HUES6 (cell line): ENCODE measurements around the gene CALR3.

Source experiments
- H3K27ac ChIP-seq: 2 replicates; pipeline ENCODE4 v1.7.0; 2013; ENCODE audit warnings: low read depth, mild to moderate bottlenecking, low read length, inconsistent platforms
- H3K27me3 ChIP-seq: 2 replicates; pipeline ENCODE4 v1.6.1; 2013; ENCODE audit warnings: low read length; ENCODE audit not compliant: control insufficient read depth, insufficient read depth
- H3K36me3 ChIP-seq: 2 replicates; pipeline ENCODE4 v1.6.1; 2013; ENCODE audit warnings: low read length; ENCODE audit not compliant: control insufficient read depth, insufficient read depth
- H3K4me1 ChIP-seq: 2 replicates; pipeline ENCODE4 v1.6.1; 2013; ENCODE audit warnings: low read length; ENCODE audit not compliant: control insufficient read depth, insufficient read depth
- H3K4me3 ChIP-seq: 2 replicates; pipeline ENCODE4 v1.5.1; 2013; ENCODE audit warnings: low read depth, low read length
- H3K9ac ChIP-seq: one replicate; pipeline ENCODE4 v1.6.1; 2013; ENCODE audit warnings: mild to moderate bottlenecking, low read length
- H3K9me3 ChIP-seq: 2 replicates; pipeline ENCODE4 v1.6.1; 2013; ENCODE audit warnings: low read depth, low read length; ENCODE audit not compliant: control insufficient read depth, insufficient read depth

CALR3 gene

DNA sequence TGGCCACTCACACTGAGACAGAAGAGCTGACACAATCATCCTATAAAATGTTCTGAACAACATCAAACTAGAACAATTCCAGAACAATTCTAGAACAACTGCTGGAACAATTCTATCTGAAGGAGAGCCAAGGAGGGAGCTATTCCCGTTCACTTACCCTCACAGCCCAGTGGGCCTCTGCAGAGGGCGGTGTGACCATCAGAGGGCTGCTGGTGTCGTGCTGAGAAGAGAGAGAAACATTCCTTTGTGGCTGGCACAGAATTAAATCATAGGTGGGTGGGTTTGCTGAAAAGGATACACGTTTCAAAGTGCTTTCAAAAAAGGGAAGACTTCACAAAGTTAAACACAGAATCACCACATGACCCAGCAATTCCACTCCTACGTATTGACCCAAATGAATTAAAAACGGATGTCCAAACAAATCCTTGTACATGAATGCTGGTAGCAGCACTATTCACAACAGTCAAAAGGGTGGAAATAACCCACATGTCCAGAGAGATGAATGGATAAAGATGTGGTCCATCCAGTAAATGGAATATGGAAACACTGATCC lies 59.1 kb downstream of the CALR3 start:
- peaks cover 63% of the 10 kb centered on the region for H3K36me3 ChIP-seq
- no peaks in the 10 kb centered on the region for H3K4me1 ChIP-seq
- no peaks in the 10 kb centered on the region for H3K27me3 ChIP-seq
- H3K9me3 ChIP-seq, result no peaks in the 10 kb centered on the region
- no peak overlapping the region for H3K9ac ChIP-seq
- H3K4me3 ChIP-seq, result no peak overlapping the region
- H3K27ac ChIP-seq, result no peak overlapping the region

DNA sequence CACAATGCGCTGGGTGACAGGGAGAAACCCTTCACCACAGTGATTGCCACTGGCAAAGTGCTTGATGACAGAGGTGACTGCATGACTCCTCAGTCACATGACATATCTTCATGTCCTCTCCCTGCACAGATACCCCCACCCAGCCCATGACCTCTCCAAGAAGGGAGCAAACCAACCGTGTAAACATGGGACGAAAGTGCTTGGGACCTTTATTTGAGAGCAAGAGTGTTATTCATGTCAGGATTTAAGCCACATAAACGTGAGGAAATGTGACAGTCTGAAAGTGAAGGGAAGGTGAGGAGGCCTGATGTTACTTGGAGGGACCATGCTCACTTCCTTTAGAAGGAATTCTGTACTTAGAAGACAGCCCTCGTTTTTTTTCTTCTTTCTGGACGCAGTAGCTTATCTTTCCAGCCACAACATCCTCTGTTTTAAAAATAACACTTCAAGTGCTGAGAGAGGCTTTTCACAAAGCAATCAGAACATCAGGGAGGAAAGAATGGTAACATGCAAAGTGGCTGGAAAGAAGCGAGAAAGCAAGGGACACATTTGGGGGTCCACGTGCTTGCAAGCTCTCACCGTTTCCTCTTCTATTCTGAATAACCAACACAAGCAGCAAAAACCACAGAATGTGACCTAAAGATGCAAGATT lies 59.8 kb downstream of the CALR3 start:
- Histone ChIP-seq H3K4me1 (no peaks in the 10 kb centered on the region), H3K9me3 (no peaks in the 10 kb centered on the region)

DNA sequence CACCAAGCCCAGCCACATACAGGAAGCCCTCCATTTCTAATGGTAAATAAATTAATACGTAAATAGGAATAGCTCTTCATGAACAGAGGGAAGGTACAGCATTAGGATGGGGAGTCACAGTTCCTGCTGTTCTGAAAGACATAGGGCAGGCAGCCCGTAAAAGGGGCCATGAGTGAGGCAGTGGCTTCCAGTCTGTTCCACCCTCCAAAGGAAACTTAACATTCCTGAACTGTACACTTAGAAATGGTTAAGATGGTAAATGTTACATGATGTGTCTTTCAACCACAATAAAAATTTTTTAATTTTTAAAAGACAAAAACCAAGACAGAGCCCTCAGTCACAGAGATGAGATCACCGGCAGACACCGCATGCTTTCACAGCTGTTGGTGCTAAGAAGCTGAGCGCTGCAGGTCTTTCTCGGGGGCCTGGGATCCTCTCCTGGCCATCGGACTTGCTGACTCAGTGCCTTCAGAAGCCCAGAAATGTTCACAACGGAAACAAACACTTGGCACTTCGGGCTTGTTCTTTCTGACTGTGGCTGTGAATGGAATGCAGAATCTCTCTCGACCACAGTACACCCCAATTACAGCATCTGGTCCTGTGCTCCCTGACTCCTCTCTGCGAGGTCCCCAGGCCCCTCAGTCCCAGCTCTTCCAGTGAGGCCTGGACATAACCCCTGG lies 60.6 kb downstream of the CALR3 start:
- Histone ChIP-seq H3K4me3 (no peak overlapping the region), H3K36me3 (peaks cover 68% of the 10 kb centered on the region), H3K9me3 (no peaks in the 10 kb centered on the region), H3K27me3 (no peaks in the 10 kb centered on the region), H3K9ac (no peak overlapping the region), H3K27ac (no peak overlapping the region), H3K4me1 (no peaks in the 10 kb centered on the region)

More for the DNA sequence above, 59.8 kb downstream of the CALR3 start:
- H3K4me3 ChIP-seq, result no peak overlapping the region
- no peaks in the 10 kb centered on the region for H3K27me3 ChIP-seq
- H3K27ac ChIP-seq, result no peak overlapping the region
- H3K36me3 ChIP-seq, result peaks cover 69% of the 10 kb centered on the region
- no peak overlapping the region for H3K9ac ChIP-seq

DNA sequence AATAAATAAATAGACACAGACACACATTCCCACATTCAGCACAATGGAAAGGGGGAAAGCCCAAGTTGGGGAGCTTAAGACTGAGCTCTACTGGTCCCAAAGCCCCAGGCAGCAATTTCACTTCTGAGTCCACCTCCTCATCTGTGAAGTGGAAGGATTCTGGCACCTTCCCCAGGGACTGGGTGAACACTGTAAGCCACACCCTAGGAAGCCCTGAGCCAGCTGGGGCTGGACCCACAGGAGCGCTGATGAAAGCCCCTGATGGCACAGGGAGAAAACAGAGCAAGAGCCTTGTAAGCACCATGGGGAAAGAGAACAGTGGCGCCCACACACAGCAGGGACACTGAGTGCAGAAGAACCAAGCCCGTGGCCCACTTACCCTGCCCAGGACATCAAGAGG lies 62.0 kb downstream of the CALR3 start:
- H3K36me3 ChIP-seq, result peaks cover 67% of the 10 kb centered on the region

DNA sequence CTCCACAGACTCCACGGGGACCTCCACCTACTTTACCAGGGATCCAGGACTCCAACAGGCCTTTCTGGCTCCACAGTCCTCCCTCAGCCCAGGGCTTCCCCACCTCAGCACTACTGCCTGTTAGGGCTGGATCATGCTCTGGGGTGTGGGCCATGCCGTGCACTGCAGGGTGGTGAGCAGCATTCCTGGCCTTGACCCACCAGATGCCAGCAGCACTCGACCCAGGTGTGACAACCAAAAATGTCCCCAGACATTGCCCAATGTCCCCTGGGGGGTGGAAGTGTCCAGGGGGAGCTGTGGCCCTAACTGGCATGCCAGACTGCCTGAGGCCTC lies 66.2 kb downstream of the CALR3 start:
- Histone ChIP-seq H3K27me3 (no peaks in the 10 kb centered on the region), H3K4me1 (no peaks in the 10 kb centered on the region), H3K36me3 (peaks cover 68% of the 10 kb centered on the region), H3K4me3 (no peak overlapping the region), H3K27ac (peak overlapping the region; percentile 47; the same call in 1 of the 2 replicates), H3K9me3 (no peaks in the 10 kb centered on the region), H3K9ac (no peak overlapping the region)

More for the DNA sequence above, 62.0 kb downstream of the CALR3 start:
- no peaks in the 10 kb centered on the region for H3K4me1 ChIP-seq
- H3K27ac ChIP-seq, result no peak overlapping the region
- no peak overlapping the region for H3K4me3 ChIP-seq
- H3K9me3 ChIP-seq, result no peaks in the 10 kb centered on the region
- H3K27me3 ChIP-seq, result no peaks in the 10 kb centered on the region
- H3K9ac ChIP-seq, result no peak overlapping the region

DNA sequence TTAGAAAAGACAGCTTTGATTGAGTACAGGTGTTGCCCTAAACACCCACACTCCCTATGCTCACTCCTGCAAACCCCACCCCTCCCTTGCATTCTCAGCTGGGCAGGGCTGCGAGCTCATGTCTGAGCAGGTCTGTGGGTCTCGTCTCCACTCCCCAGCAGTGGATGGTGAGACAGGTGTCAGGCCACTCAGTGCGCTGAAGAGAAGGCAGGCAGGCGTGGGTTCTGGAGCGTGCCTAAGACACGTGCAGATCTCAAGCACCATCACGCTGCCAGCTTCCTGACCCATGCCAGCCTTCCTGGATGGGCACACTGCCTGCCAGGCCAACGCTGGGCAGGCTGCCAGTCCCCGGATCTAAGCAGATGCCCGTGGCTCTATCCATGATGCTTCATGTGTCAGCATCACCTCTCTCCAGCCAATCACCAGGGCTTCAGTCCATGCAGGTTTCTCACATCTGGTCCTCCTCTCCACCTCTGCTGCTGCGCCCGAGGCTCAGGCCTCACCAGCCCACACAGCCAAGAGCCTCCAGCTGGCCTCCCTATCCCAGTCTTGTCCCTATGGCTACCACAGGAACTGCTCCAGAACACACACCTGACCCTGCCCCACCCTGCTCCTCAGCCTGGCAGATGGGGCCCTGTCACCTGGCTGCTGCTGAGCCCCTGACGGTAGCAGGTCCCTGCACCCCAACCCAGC lies 66.8 kb downstream of the CALR3 start:
- Histone ChIP-seq H3K4me1 (no peaks in the 10 kb centered on the region), H3K4me3 (no peak overlapping the region), H3K9me3 (no peaks in the 10 kb centered on the region), H3K36me3 (peaks cover 66% of the 10 kb centered on the region), H3K27ac (peak overlapping the region; percentile 47; the same call in 1 of the 2 replicates), H3K27me3 (no peaks in the 10 kb centered on the region), H3K9ac (no peak overlapping the region)
